GM20000 (cell line): ENCODE measurements around the gene CATSPER4.

Experiments
- DNase-seq: peaks from one replicate; pipeline ENCODE4 v3.0.0; 2012; ENCODE audit warnings: low spot score
- CTCF ChIP-seq: IDR thresholded peaks from 2 replicates; pipeline ENCODE4 v1.5.1; 2012; ENCODE audit warnings: mild to moderate bottlenecking, control low read depth; ENCODE audit errors: extremely low read depth, missing control alignments

The CATSPER4 gene

GRCh38 chr1:26155370-26156284, 34.8 kb upstream of the CATSPER4 start:
- no peak for DNase-seq
- TF ChIP-seq CTCF: no peak

- no peak for TF ChIP-seq CTCF
- DNase-seq: no peak
Measured at GRCh38 chr1:26156285-26157038, 33.9 kb upstream of the CATSPER4 start.

DNA sequence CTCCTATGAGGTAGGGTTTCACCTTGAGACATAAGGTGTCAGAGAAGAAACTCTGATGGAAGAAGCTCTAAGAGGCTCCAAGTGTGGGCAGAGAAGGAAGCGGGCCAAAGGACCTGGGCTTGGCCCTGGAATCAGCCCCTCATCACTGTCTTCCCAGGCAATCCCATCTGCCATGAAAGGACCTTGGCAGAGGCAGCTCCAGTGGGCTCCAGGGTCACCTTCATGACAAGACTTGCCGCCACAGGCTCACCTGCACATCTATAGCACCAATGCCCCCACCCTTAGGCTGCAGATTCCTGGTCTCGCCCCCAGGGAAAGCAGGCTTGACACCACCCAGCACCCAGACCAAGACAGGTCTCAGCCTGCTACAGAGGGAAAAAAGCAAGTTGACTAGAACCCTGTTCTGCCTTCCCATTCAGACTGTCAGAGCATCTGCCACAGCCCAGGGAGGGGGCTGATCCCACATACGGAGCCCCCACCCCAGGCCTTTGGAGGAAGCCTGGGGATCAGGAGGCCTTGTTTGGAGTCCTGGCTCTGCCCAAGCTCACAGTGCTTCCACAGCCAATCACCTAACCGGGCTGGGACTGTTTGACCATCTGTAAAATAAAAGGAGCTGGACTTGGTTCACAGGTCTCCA, 32.0 kb upstream of the CATSPER4 start:
- DNase-seq: peak; percentile 8
- no peak for TF ChIP-seq CTCF

DNA sequence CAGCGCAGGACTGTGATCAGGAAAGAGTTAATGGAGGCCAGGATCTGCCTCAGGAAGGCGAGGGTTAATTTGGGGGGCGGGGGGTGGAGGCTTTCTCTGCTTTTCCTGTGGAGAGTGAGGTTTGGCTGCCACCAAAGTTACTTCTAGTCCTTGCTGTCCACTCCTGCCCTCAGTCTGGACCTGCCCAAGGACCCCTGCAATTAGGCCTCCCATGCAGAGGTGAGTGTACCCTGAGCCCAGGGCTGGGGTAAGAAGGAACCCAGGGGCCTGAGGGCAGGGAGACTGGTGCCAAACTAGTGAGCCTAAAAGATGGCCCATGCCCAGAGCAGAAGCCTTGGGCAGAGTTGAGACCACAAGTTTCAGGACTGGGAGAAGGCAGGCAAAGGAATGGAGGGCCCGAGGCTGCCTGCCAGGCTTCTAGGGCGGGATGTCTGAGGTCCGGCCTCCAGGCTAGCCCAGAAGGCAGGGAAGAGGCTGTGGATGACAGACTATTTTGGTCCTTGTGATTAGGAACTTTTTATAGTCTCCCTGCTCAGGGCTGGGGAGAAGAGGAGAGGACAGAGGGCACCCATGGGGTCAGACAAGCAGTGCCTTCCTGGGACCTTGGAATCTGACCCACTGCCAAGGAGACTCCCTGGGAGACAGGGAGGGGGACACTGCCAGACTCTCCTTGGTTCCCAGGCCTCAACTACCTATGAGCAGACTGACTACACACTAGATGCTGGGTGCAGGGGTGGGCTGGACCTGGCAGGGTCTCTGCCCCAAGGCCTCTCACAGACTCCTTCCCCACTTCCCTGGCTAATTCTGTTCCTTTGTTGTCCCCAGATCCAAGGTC, 31.3 kb upstream of the CATSPER4 start, which contains the start of gene FAM110D:
TSS of gene FAM110D (plus strand) at position 172 of the 835 bp plus-strand sequence. CDS start 2,213 bp downstream, outside the sequence.
- TF ChIP-seq CTCF: no peak
- DNase-seq: peak; percentile 15

GRCh38 chr1:26159743-26160039, 30.7 kb upstream of the CATSPER4 start:
- no peak for TF ChIP-seq CTCF
- no peak for DNase-seq

DNA sequence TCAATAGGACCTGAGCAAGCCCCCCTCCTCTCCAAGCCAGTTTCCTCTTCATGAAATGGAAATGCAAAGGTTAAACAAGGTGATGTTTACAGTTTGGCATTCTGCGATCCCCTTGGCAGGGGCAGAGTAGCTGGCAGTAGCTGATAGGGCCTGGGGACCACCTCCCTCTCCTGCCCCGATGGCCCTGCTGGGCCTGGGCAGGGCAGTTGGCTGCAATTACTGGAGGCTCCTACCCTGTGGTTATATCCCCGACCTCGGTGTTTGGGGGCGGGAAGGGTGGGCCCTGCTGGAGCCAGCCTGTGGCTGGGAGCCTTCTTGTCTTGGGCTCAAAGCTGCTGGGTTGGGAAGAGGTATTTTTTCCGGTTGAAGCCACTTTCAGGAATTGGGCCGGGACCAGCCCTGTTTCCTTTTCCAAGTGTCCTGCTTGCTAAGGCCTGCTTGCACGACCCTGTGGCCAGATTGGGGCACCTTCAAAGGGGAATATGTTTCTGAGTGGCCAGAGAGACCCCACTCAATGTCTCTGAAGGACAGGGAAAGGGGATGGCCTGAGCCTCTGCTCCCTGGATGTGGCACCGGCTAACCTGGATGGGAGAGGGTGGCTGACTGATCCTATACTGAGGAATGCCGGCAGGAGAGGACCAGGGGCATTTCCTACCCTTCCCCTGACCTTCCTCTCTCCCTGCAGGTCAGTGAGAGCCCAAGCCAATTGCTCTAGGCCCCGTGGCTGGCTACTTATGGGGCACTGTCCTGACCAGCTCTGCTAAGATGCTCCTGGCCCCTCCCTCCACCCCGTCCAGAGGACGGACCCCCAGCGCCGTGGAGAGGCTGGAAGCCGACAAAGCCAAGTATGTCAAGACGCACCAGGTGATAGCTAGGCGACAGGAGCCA, 29.6 kb upstream of the CATSPER4 start:
- no peak for TF ChIP-seq CTCF

More for the DNA sequence above, 29.6 kb upstream of the CATSPER4 start:
- peak; percentile 22 for DNase-seq
